ENCODE measurements around the gene FAM3D. TPM values are rescaled to one million over a fixed set of nuclear protein-coding genes. Genes with fewer than 3 reads are reported as not detected.

The FAM3D gene
- total RNA-seq, 1 experiment from 2014 or later: 0.32 TPM

GRCh38 chr3:58639842-58640241, 26.7 kb downstream of the FAM3D start (continued):
- TF ChIP-seq, protein P1, sequence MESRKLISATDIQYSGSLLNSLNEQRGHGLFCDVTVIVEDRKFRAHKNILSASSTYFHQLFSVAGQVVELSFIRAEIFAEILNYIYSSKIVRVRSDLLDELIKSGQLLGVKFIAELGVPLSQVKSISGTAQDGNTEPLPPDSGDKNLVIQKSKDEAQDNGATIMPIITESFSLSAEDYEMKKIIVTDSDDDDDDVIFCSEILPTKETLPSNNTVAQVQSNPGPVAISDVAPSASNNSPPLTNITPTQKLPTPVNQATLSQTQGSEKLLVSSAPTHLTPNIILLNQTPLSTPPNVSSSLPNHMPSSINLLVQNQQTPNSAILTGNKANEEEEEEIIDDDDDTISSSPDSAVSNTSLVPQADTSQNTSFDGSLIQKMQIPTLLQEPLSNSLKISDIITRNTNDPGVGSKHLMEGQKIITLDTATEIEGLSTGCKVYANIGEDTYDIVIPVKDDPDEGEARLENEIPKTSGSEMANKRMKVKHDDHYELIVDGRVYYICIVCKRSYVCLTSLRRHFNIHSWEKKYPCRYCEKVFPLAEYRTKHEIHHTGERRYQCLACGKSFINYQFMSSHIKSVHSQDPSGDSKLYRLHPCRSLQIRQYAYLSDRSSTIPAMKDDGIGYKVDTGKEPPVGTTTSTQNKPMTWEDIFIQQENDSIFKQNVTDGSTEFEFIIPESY (IDR thresholded peaks at IDR 0.05; ENCODE audit: extremely low read depth, insufficient replicate concordance, low read length): no peak
- no peak for TF ChIP-seq ZFX (IDR thresholded peaks at IDR 0.05)
- TF ChIP-seq CBX3 (IDR thresholded peaks at IDR 0.05; ENCODE audit: low read depth): no peak
- no peak for TF ChIP-seq SP1 (IDR thresholded peaks at IDR 0.05; ENCODE audit: low read depth)
- no peak for TF ChIP-seq POLR2A (IDR thresholded peaks at IDR 0.05; ENCODE audit: borderline replicate concordance, extremely low read depth, insufficient read depth, insufficient read length)
- TF ChIP-seq SRF (IDR thresholded peaks at IDR 0.05; ENCODE audit: low read depth): no peak
- no peak for TF ChIP-seq EZH2 (IDR thresholded peaks at IDR 0.05)
- no peak for TF ChIP-seq CTCF (IDR thresholded peaks at IDR 0.05 in 2 of 3, conservative IDR thresholded peaks at IDR 0.05 in 1 of 3; ENCODE audit: borderline replicate concordance in 1 of 3, insufficient read depth in 1 of 3, low read depth in 2 of 3, low read length in 2 of 3)
- no peak for TF ChIP-seq ATF3 (IDR thresholded peaks at IDR 0.05)
- TF ChIP-seq JUND (IDR thresholded peaks at IDR 0.05): no peak
- TF ChIP-seq FOSL1 (IDR thresholded peaks at IDR 0.05; ENCODE audit: low read depth): no peak
- TF ChIP-seq SIN3A (IDR thresholded peaks at IDR 0.05; ENCODE audit: low read depth): no peak

DNA sequence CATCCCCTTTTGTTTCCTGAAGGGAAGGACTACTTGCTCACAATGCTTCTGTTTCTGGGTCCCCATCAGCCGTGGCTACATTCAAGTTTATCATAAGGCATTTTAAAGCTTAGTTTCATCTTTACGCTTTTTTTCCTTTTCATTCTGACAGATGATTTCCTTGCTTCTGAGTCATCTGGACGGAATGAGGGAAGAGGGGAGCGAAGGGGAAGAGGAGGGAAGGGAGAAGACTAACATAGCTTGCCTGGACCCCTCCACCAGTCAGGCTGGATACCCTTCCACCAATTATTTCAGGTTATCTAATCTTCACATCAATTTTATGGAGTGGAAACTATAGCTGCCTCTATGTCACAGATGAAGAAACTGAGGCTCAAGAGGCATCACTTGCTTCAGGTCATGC, 27.6 kb downstream of the FAM3D start:
- H3K4me3 ChIP-seq (replicated peaks in 1 of 2; ENCODE audit: low read depth in 1 of 2, low read length in 2 of 2): no peak overlapping the region

More for the DNA sequence above, 27.6 kb downstream of the FAM3D start:
- no peak overlapping the region for H2AFZ ChIP-seq (ENCODE audit: low read depth, low read length, poor library complexity, severe bottlenecking)
- CTCF ChIA-PET: interaction anchor here (1.3 to 1.6 kb wide), 2 partner anchors 9 to 11 kb away, joined by 4 to 6 read pairs; no protein-coding TSS in a partner anchor
- H3K27me3 ChIP-seq (ENCODE audit: insufficient read depth, low read length): no peaks in the 10 kb centered on the region
- RAD21 ChIA-PET (ENCODE audit: low non-redundant PET in 1 of 2, low total read pairs in 2 of 2, uncharacterized antibody in 2 of 2, unreplicated experiment in 2 of 2): no interaction called here
- POLR2A ChIA-PET: no interaction called here
- DNase-seq (ENCODE audit: low read depth, low spot score): no peak
- no peak for ATAC-seq
- H3K9me3 ChIP-seq (ENCODE audit: control insufficient read depth in 1 of 2, insufficient read depth in 1 of 2, low read depth in 1 of 2, low read length in 2 of 2): no peaks in the 10 kb centered on the region
- BruUV-seq (replicated peaks): no TSS peak
- H3K9me2 ChIP-seq (ENCODE audit: insufficient read depth): no peaks in the 10 kb centered on the region
- H3K4me1 ChIP-seq (ENCODE audit: control insufficient read depth in 1 of 2, insufficient read depth in 2 of 2, low read length in 2 of 2): peaks cover 0 to 5% of the 10 kb centered on the region in 2 experiments; a peak in 1 of 4 replicates
- H3K9ac ChIP-seq (ENCODE audit: low read length): no peak overlapping the region
- H3K4me2 ChIP-seq (ENCODE audit: low read length): no peak overlapping the region
- intact Hi-C loops (cut with micrococcal nuclease): no loop called here
- TF ChIP-seq TCF7L2 (IDR thresholded peaks at IDR 0.05; ENCODE audit: borderline replicate concordance, extremely low read depth, insufficient read depth, insufficient read length) (no peak), ZNF274 (IDR thresholded peaks at IDR 0.05; ENCODE audit: low read depth, low read length) (no peak), JUND (IDR thresholded peaks at IDR 0.05) (no peak), EZH2phosphoT487 (IDR thresholded peaks at IDR 0.05; ENCODE audit: borderline replicate concordance) (no peak), ATF3 (IDR thresholded peaks at IDR 0.05) (no peak), ZFX (IDR thresholded peaks at IDR 0.05) (no peak), POLR2AphosphoS5 (IDR thresholded peaks at IDR 0.05; ENCODE audit: low read depth, low read length) (no peak), POLR2A (IDR thresholded peaks at IDR 0.05; ENCODE audit: borderline replicate concordance, extremely low read depth, insufficient read depth, insufficient read length) (no peak), SIN3A (IDR thresholded peaks at IDR 0.05; ENCODE audit: low read depth) (no peak)
- TF ChIP-seq, protein P1 (IDR thresholded peaks at IDR 0.05; ENCODE audit: extremely low read depth, insufficient replicate concordance, low read length): no peak
- TF ChIP-seq, protein P2, sequence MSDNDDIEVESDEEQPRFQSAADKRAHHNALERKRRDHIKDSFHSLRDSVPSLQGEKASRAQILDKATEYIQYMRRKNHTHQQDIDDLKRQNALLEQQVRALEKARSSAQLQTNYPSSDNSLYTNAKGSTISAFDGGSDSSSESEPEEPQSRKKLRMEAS (IDR thresholded peaks at IDR 0.05): no peak
- no peaks in the 10 kb centered on the region for H3K79me2 ChIP-seq (ENCODE audit: insufficient read depth, low read length)
- no peak overlapping the region for H3K27ac ChIP-seq (ENCODE audit: low read depth, low read length)
- H3K36me3 ChIP-seq (ENCODE audit: control insufficient read depth in 1 of 2, insufficient read depth in 2 of 2, low read length in 2 of 2): no peaks in the 10 kb centered on the region
- no peaks in the 10 kb centered on the region for H4K20me1 ChIP-seq (ENCODE audit: insufficient read depth)
